Peyer's patch (tissue), 4 donors: ENCODE measurements around the gene WDFY4. TPM values are rescaled to one million over a fixed set of nuclear protein-coding genes. Genes with fewer than 3 reads are reported as not detected.

ENCODE experiments used
- DNase-seq, 3 donors: peaks; one replicate each; pipeline ENCODE4 v3.0.0-alpha.2; 2017 to 2019
- H3K27ac ChIP-seq, 4 donors: fragments of 200-600 bp; sonication (generic); one replicate each; pipeline ENCODE4 v1.5.1; 2016 to 2019
- H3K27me3 ChIP-seq, 2 donors: fragments of 200-600 bp; sonication (generic); one replicate each; pipeline ENCODE4 v1.5.1; 2019
- H3K36me3 ChIP-seq, 3 donors: fragments of 200-600 bp; sonication (generic); one replicate each; pipeline ENCODE4 v1.5.1; 2016 to 2019
- H3K4me1 ChIP-seq, 4 donors: fragments of 200-600 bp; sonication (generic); one replicate each; pipeline ENCODE4 v1.5.1; 2016 to 2019
- H3K4me3 ChIP-seq, 4 donors: fragments of 200-600 bp; sonication (generic); 1 replicate in 3 of 4; 2 replicates in 1 of 4; pipeline ENCODE4 v1.5.1; 2016 to 2019; ENCODE audit warnings: mild to moderate bottlenecking in 1 of 4
- H3K9me3 ChIP-seq, 4 donors: fragments of 200-600 bp; sonication (generic); one replicate each; pipeline ENCODE4 v1.5.1; 2016 to 2019; ENCODE audit warnings: mild to moderate bottlenecking in 1 of 4
- CTCF ChIP-seq, 6 experiments: fragments of 450-650 bp in 4 of 6; fragments of 200-600 bp in 2 of 6; sonication (generic) in 1 of 6; IDR thresholded peaks; one replicate each; pipeline ENCODE4 v1.5.1; 2017 to 2019; ENCODE audit warnings: antibody characterized with exemption in 6 of 6, mild to moderate bottlenecking in 3 of 6, moderate library complexity in 1 of 6
- POLR2A ChIP-seq, 2 donors: fragments of 450-650 bp; IDR thresholded peaks; one replicate each; pipeline ENCODE4 v1.5.1; 2017; ENCODE audit warnings: antibody characterized with exemption in 2 of 2, mild to moderate bottlenecking in 2 of 2, moderate library complexity in 2 of 2
- total RNA-seq, 4 donors: library from RNA; depleted of rRNA; stranded (reverse); fragments of >200 nt; gene quantifications; one replicate each; pipeline ENCODE4 v1.1.0, GENCODE V29; 2016

WDFY4 gene
- total RNA-seq, 4 donors from 2014 or later = 0.53 to 102 (median 4.6) TPM

GRCh38 chr10:49012603-49013002 lies 327.9 kb downstream of the WDFY4 start:
- DNase-seq = no peak
- TF ChIP-seq POLR2A (IDR thresholded peaks at IDR 0.05) = no peak
- TF ChIP-seq CTCF (IDR thresholded peaks at IDR 0.05) = no peak
- Histone ChIP-seq H3K4me1 (peaks cover 0 to 6% (median 0%) of the 10 kb centered on the region in 4 donors), H3K9me3 (no peaks in the 10 kb centered on the region), H3K27me3 (no peaks in the 10 kb centered on the region), H3K36me3 (no peaks in the 10 kb centered on the region), H3K27ac (no peak overlapping the region), H3K4me3 (no peak overlapping the region)

- TF ChIP-seq CTCF (IDR thresholded peaks at IDR 0.05) = no peak
- TF ChIP-seq POLR2A (IDR thresholded peaks at IDR 0.05) = no peak
- H3K27me3 ChIP-seq = no peaks in the 10 kb centered on the region
- DNase-seq = no peak
Observed at GRCh38 chr10:49015700-49016099, 331.0 kb downstream of the WDFY4 start.

GRCh38 chr10:49021685-49022084 lies 337.0 kb downstream of the WDFY4 start:
- H3K9me3 ChIP-seq = no peaks in the 10 kb centered on the region
- H3K36me3 ChIP-seq = no peaks in the 10 kb centered on the region
- H3K4me1 ChIP-seq = no peaks in the 10 kb centered on the region
- no peak for TF ChIP-seq POLR2A (IDR thresholded peaks at IDR 0.05)
- TF ChIP-seq CTCF (IDR thresholded peaks at IDR 0.05) = no peak
- H3K27me3 ChIP-seq = no peaks in the 10 kb centered on the region
- no peak overlapping the region for H3K27ac ChIP-seq
- H3K4me3 ChIP-seq = no peak overlapping the region
- no peak for DNase-seq

More at GRCh38 chr10:49015700-49016099, 331.0 kb downstream of the WDFY4 start:
- no peak overlapping the region for H3K27ac ChIP-seq
- H3K4me1 ChIP-seq = no peaks in the 10 kb centered on the region
- H3K36me3 ChIP-seq = no peaks in the 10 kb centered on the region
- no peaks in the 10 kb centered on the region for H3K9me3 ChIP-seq
- H3K4me3 ChIP-seq = no peak overlapping the region

- no peaks in the 10 kb centered on the region for H3K9me3 ChIP-seq
- H3K36me3 ChIP-seq = no peaks in the 10 kb centered on the region
- TF ChIP-seq CTCF (IDR thresholded peaks at IDR 0.05) = no peak
- TF ChIP-seq POLR2A (IDR thresholded peaks at IDR 0.05) = no peak
- H3K4me1 ChIP-seq = no peaks in the 10 kb centered on the region
- H3K27ac ChIP-seq = no peak overlapping the region
- DNase-seq = no peak
- no peaks in the 10 kb centered on the region for H3K27me3 ChIP-seq
- H3K4me3 ChIP-seq = no peak overlapping the region
Observed at GRCh38 chr10:49023071-49023470, 338.4 kb downstream of the WDFY4 start.

GRCh38 chr10:49023752-49024151 lies 339.1 kb downstream of the WDFY4 start:
- no peaks in the 10 kb centered on the region for H3K4me1 ChIP-seq
- no peaks in the 10 kb centered on the region for H3K27me3 ChIP-seq
- no peaks in the 10 kb centered on the region for H3K36me3 ChIP-seq
- no peak for TF ChIP-seq POLR2A (IDR thresholded peaks at IDR 0.05)
- no peak for TF ChIP-seq CTCF (IDR thresholded peaks at IDR 0.05)
- DNase-seq = no peak
- no peaks in the 10 kb centered on the region for H3K9me3 ChIP-seq
- H3K4me3 ChIP-seq = no peak overlapping the region
- H3K27ac ChIP-seq = peak overlapping the region in 2 of 4 donors; percentile 3 to 19

- no peaks in the 10 kb centered on the region for H3K4me1 ChIP-seq
- no peaks in the 10 kb centered on the region for H3K27me3 ChIP-seq
- peak overlapping the region in 2 of 4 donors; percentile 3 to 19 for H3K27ac ChIP-seq
- H3K36me3 ChIP-seq = no peaks in the 10 kb centered on the region
- no peak for TF ChIP-seq CTCF (IDR thresholded peaks at IDR 0.05)
- TF ChIP-seq POLR2A (IDR thresholded peaks at IDR 0.05) = no peak
- H3K4me3 ChIP-seq = no peak overlapping the region
- DNase-seq = no peak
- H3K9me3 ChIP-seq = no peaks in the 10 kb centered on the region
Observed at GRCh38 chr10:49024484-49024883, 339.8 kb downstream of the WDFY4 start.
